Adrenal gland (tissue), 5 donors: ENCODE data around the gene SPATA2L.

Source experiments
- CTCF ChIP-seq, 6 experiments: fragments of 450-650 bp in 4 of 6; fragments of 200-600 bp in 2 of 6; sonication (generic) in 1 of 6; IDR thresholded peaks; 1 replicate in 5 of 6; 2 replicates in 1 of 6; pipeline versions ENCODE4 v1.5.1 to v1.8.0; 2016 to 2021; ENCODE audit warnings: antibody characterized with exemption in 6 of 6, mild to moderate bottlenecking in 2 of 6, moderate library complexity in 1 of 6
- POLR2A ChIP-seq, 2 donors: fragments of 450-650 bp; IDR thresholded peaks; one replicate each; pipeline ENCODE4 v1.6.1; 2017; ENCODE audit warnings: antibody characterized with exemption in 2 of 2, mild to moderate bottlenecking in 2 of 2, moderate library complexity in 1 of 2
- donor health status: DM: no; HTN: no; CAD: no.

- TF ChIP-seq CTCF (IDR thresholded peaks at IDR 0.05), result no peak
- TF ChIP-seq POLR2A (IDR thresholded peaks at IDR 0.05), result no peak
Measured at GRCh38 chr16:89672177-89672941, 29.1 kb downstream of the SPATA2L start.
